B cell (primary cell): Measurements from ENCODE around the gene ECT2L. TPM values are rescaled to one million over a fixed set of nuclear protein-coding genes. Genes with fewer than 3 reads are reported as not detected.

Experiments
- ATAC-seq: fragments of 200-7000 bp; cut with Tn5 transposase; one replicate; pipeline ENCODE4 v1.10.0; 2021; ENCODE audit warnings: low read depth, mild to moderate bottlenecking, moderate number of reproducible peaks, moderate library complexity
- CTCF ChIA-PET: fragments of 350-600 bp; sonication (Branson Sonifier 250); formaldehyde crosslinking; loops from one replicate; lab custom pipeline; 2021; ENCODE audit warnings: antibody characterized with exemption, inconsistent platforms; lab: Charles Lee
- POLR2A ChIA-PET: fragments of 350-600 bp; sonication (Branson Sonifier 250); formaldehyde crosslinking; loops from one replicate; lab custom pipeline; 2021; ENCODE audit warnings: antibody characterized with exemption; lab: Charles Lee
- DNase-seq: peaks from one replicate; pipeline ENCODE4 v3.0.0; 2013
- H2AFZ ChIP-seq: 2 replicates; pipeline ENCODE4 v1.6.1; 2012; ENCODE audit warnings: mild to moderate bottlenecking, low read depth, low read length; ENCODE audit not compliant: insufficient read depth, poor library complexity, severe bottlenecking
- H3K27ac ChIP-seq, 2 donors: 1 replicate in 1 of 2; 2 replicates in 1 of 2; pipeline ENCODE4 v1.5.1; 2012 to 2013; ENCODE audit warnings: low read length in 2 of 2, mild to moderate bottlenecking in 2 of 2, moderate library complexity in 1 of 2
- H3K27me3 ChIP-seq, 4 experiments: fragments of 200-600 bp in 1 of 4; sonication (generic) in 1 of 4; replicated peaks in 1 of 4; 1 replicate in 2 of 4; 2 replicates in 2 of 4; pipeline versions ENCODE4 v1.6.1 to v1.7.0; 2013 to 2016; ENCODE audit warnings: low read length in 3 of 4, mild to moderate bottlenecking in 2 of 4, mixed read lengths in 1 of 4, moderate library complexity in 1 of 4; ENCODE audit not compliant: insufficient read depth in 4 of 4, control insufficient read depth in 3 of 4; ENCODE audit errors: control extremely low read depth in 1 of 4
- H3K36me3 ChIP-seq, 2 experiments: replicated peaks in 1 of 2; 1 replicate in 1 of 2; 2 replicates in 1 of 2; pipeline versions ENCODE4 v1.6.1 to v1.7.1; 2013; ENCODE audit warnings: low read length in 1 of 2; ENCODE audit not compliant: insufficient read depth in 2 of 2, control insufficient read depth in 1 of 2; ENCODE audit errors: control extremely low read depth in 1 of 2, extremely low read depth in 1 of 2
- H3K4me1 ChIP-seq, 2 donors: fragments of 200-600 bp in 1 of 2; sonication (generic) in 1 of 2; 1 replicate in 1 of 2; 2 replicates in 1 of 2; pipeline versions ENCODE4 v1.5.1 to v1.6.1; 2013 to 2017; ENCODE audit warnings: low read length in 2 of 2; ENCODE audit not compliant: control insufficient read depth in 2 of 2, insufficient read depth in 2 of 2
- H3K4me2 ChIP-seq: replicated peaks from 2 replicates; pipeline ENCODE3; 2012; ENCODE audit warnings: mild to moderate bottlenecking, low read depth, low read length; ENCODE audit not compliant: poor library complexity, severe bottlenecking
- H3K4me3 ChIP-seq, 5 experiments: fragments of 200-600 bp in 1 of 5; sonication (generic) in 1 of 5; 1 replicate in 3 of 5; 2 replicates in 2 of 5; pipeline versions ENCODE4 v1.5.1 to v1.7.0; 2011 to 2016; ENCODE audit warnings: low read length in 4 of 5, mild to moderate bottlenecking in 4 of 5, low read depth in 2 of 5, control low read depth in 1 of 5, moderate library complexity in 1 of 5; ENCODE audit not compliant: insufficient read depth in 1 of 5; ENCODE audit errors: control extremely low read depth in 1 of 5, extremely low read depth in 1 of 5
- H3K79me2 ChIP-seq: fragments of 200-600 bp; sonication (generic); one replicate; pipeline ENCODE4 v1.6.0; 2016; ENCODE audit warnings: low read length; ENCODE audit not compliant: control insufficient read depth, insufficient read depth
- H3K9ac ChIP-seq: fragments of 200-600 bp; sonication (generic); 2 replicates; pipeline ENCODE4 v1.6.1; 2017; ENCODE audit warnings: mild to moderate bottlenecking, low read length, moderate library complexity
- H3K9me3 ChIP-seq, 3 donors: one replicate each; pipeline versions ENCODE4 v1.6.1 to v1.7.1; 2013; ENCODE audit warnings: low read length in 2 of 3; ENCODE audit not compliant: control insufficient read depth in 2 of 3, insufficient read depth in 1 of 3; ENCODE audit errors: control extremely low read depth in 1 of 3
- H4K20me1 ChIP-seq: 2 replicates; pipeline ENCODE4 v1.6.0; 2012; ENCODE audit warnings: mild to moderate bottlenecking, low read length; ENCODE audit not compliant: insufficient read depth, control insufficient read depth, poor library complexity, severe bottlenecking
- H3K27ac Mint-ChIP-seq: one replicate; pipeline ENCODE4 v1.8.0; 2021; ENCODE audit warnings: mixed read lengths
- H3K27me3 Mint-ChIP-seq: one replicate; pipeline ENCODE4 v1.8.0; 2021; ENCODE audit warnings: mixed read lengths
- H3K4me1 Mint-ChIP-seq: one replicate; pipeline ENCODE4 v1.8.0; 2021; ENCODE audit warnings: mixed read lengths
- H3K4me3 Mint-ChIP-seq: one replicate; pipeline ENCODE4 v1.8.0; 2021; ENCODE audit warnings: mixed read lengths
- H3K9me3 Mint-ChIP-seq: one replicate; pipeline ENCODE4 v1.8.0; 2022; ENCODE audit warnings: mixed read lengths; ENCODE audit not compliant: insufficient read depth
- EZH2 ChIP-seq: IDR thresholded peaks from 2 replicates; pipeline ENCODE4 v1.6.1; 2012; ENCODE audit warnings: borderline replicate concordance, low read depth, mild to moderate bottlenecking, moderate library complexity, low read length; ENCODE audit not compliant: insufficient read depth, poor library complexity, severe bottlenecking
- WGBS: methylation state at CpG from one replicate; pipeline ENCODE4 v1.1.5; 2013; ENCODE audit warnings: missing lambda C conversion rate; ENCODE audit not compliant: insufficient coverage; 5-methylcytosine and 5-hydroxymethylcytosine counted together
- intact Hi-C: fragments of 100-400 bp; cut with micrococcal nuclease; formaldehyde crosslinking; loops from one replicate; pipeline ENCODE4 v1.10.0; 2022
- polyA plus RNA-seq: library from polyadenylated mRNA; depleted of rRNA; stranded (reverse); fragments of >200 nt; gene quantifications from 2 replicates; pipeline ENCODE4 v1.2.3, GENCODE V29; 2012
- total RNA-seq, 2 donors: library from RNA; stranded (reverse); fragments of 120-200 nt in 1 of 2; gene quantifications; 1 replicate in 1 of 2; 2 replicates in 1 of 2; pipeline versions ENCODE4 v1.2.3 to v1.2.4, GENCODE V29; 2013 to 2022
- TF ChIP-seq, protein P1 (sequence below): fragments of 200-600 bp; IDR thresholded peaks from one replicate; pipeline ENCODE4 v1.8.0; 2022; ENCODE audit warnings: antibody characterized with exemption, mild to moderate bottlenecking

The ECT2L gene
- total and polyA plus RNA-seq, 2 donors (not counting 1 experiment from before 2014, with no cell fraction given) = not detected

DNA sequence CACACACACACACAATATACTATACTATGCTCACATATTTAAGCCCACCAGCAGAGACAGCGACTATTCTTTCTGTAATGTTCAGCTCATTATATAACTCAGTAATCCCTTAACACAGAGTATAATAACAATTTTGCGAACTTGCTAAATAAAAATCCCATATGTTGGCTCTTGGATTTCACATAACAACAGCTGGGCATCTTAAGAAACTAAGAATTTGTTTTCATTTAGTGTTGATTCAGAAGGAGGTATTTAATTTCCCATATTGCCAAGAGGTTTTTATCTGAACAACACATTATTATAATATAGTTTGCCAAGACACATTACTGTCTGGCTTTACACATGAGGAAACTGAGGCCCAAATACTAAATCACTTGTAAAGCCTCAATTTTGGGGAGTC is 7.4 kb downstream of the ECT2L start:
- Histone ChIP-seq H3K27ac (no peak overlapping the region), H3K36me3 (no peaks in the 10 kb centered on the region), H3K9me3 (no peaks in the 10 kb centered on the region), H3K9ac (no peak overlapping the region), H2AFZ (no peak overlapping the region), H3K79me2 (no peaks in the 10 kb centered on the region), H3K4me2 (no peak overlapping the region), H3K27me3 (no peaks in the 10 kb centered on the region), H4K20me1 (no peaks in the 10 kb centered on the region), H3K4me3 (no peak overlapping the region), H3K4me1 (peaks cover 6% of the 10 kb centered on the region in 2 donors)
- TF ChIP-seq EZH2 = no peak
- TF ChIP-seq, protein P1, sequence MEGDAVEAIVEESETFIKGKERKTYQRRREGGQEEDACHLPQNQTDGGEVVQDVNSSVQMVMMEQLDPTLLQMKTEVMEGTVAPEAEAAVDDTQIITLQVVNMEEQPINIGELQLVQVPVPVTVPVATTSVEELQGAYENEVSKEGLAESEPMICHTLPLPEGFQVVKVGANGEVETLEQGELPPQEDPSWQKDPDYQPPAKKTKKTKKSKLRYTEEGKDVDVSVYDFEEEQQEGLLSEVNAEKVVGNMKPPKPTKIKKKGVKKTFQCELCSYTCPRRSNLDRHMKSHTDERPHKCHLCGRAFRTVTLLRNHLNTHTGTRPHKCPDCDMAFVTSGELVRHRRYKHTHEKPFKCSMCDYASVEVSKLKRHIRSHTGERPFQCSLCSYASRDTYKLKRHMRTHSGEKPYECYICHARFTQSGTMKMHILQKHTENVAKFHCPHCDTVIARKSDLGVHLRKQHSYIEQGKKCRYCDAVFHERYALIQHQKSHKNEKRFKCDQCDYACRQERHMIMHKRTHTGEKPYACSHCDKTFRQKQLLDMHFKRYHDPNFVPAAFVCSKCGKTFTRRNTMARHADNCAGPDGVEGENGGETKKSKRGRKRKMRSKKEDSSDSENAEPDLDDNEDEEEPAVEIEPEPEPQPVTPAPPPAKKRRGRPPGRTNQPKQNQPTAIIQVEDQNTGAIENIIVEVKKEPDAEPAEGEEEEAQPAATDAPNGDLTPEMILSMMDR = no peak
- ChIA-PET POLR2A (no interaction called here), CTCF (interaction anchor here (1.6 kb wide), 1 partner anchor 16 kb away, joined by 3 read pairs; no protein-coding TSS in a partner anchor)
- no peaks in the 10 kb centered on the region for H3K9me3 Mint-ChIP-seq
- ATAC-seq (no peak), DNase-seq (no peak)
- no peak overlapping the region for H3K4me3 Mint-ChIP-seq
- H3K4me1 Mint-ChIP-seq = peaks cover 9% of the 10 kb centered on the region
- intact Hi-C loops = no loop called here
- no CpG with 5 or more reads among the region's 2 CpGs for WGBS
- no peaks in the 10 kb centered on the region for H3K27me3 Mint-ChIP-seq
- no peak overlapping the region for H3K27ac Mint-ChIP-seq

GRCh38 chr6:138803861-138804260 is 8.0 kb downstream of the ECT2L start:
- no peaks in the 10 kb centered on the region for H3K27me3 ChIP-seq
- intact Hi-C loops = no loop called here
- no CpG with 5 or more reads among the region's 4 CpGs for WGBS
- DNase-seq (no peak), ATAC-seq (no peak)
- no peak overlapping the region for H3K4me3 ChIP-seq
- CTCF ChIA-PET = no interaction called here
- H3K27ac ChIP-seq = no peak overlapping the region
- H3K4me3 Mint-ChIP-seq = no peak overlapping the region
- no peaks in the 10 kb centered on the region for H3K36me3 ChIP-seq
- H4K20me1 ChIP-seq = no peaks in the 10 kb centered on the region
- H2AFZ ChIP-seq = no peak overlapping the region
- peaks cover 6% of the 10 kb centered on the region in 2 donors for H3K4me1 ChIP-seq
- H3K27ac Mint-ChIP-seq = no peak overlapping the region
- H3K4me1 Mint-ChIP-seq = peaks cover 9% of the 10 kb centered on the region
- no peaks in the 10 kb centered on the region for H3K9me3 ChIP-seq
- no peaks in the 10 kb centered on the region for H3K9me3 Mint-ChIP-seq
- no peaks in the 10 kb centered on the region for H3K27me3 Mint-ChIP-seq
- H3K79me2 ChIP-seq = no peaks in the 10 kb centered on the region
- H3K9ac ChIP-seq = no peak overlapping the region
- TF ChIP-seq, protein P1 = no peak
- TF ChIP-seq EZH2 = no peak
- H3K4me2 ChIP-seq = no peak overlapping the region
- POLR2A ChIA-PET = no interaction called here
